GM10266 (cell line): ENCODE measurements around the gene DACH1.

Source experiments
- DNase-seq: peaks from one replicate; pipeline ENCODE4 v3.0.0; 2012; ENCODE audit errors: extremely low spot score
- CTCF ChIP-seq: IDR thresholded peaks from 2 replicates; pipeline ENCODE4 v1.5.1; 2012; ENCODE audit warnings: mild to moderate bottlenecking, low read depth; ENCODE audit not compliant: control insufficient read depth, insufficient read depth; ENCODE audit errors: missing control alignments

The DACH1 gene

GRCh38 chr13:71873418-71874247 lies 6.6 kb upstream of the DACH1 start:
- no peak for TF ChIP-seq CTCF
- no peak for DNase-seq

GRCh38 chr13:71871844-71872243 lies 4.8 kb upstream of the DACH1 start:
- no peak for DNase-seq
- no peak for TF ChIP-seq CTCF

GRCh38 chr13:71871176-71871754 lies 4.3 kb upstream of the DACH1 start:
- no peak for TF ChIP-seq CTCF
- DNase-seq = no peak

- no peak for TF ChIP-seq CTCF
- DNase-seq = no peak
Observed at GRCh38 chr13:71870100-71870499, 3.1 kb upstream of the DACH1 start.

- DNase-seq = no peak
Observed at GRCh38 chr13:71869274-71869673, 2.3 kb upstream of the DACH1 start.

GRCh38 chr13:71866335-71867130 lies 471 bp downstream of the DACH1 start:
- DNase-seq = peak; percentile 30
- TF ChIP-seq CTCF = no peak

More at GRCh38 chr13:71869274-71869673, 2.3 kb upstream of the DACH1 start:
- no peak for TF ChIP-seq CTCF
